Muscle of leg (tissue), 11 donors: ENCODE measurements around the gene THBD. TPM values are rescaled to one million over a fixed set of nuclear protein-coding genes. Genes with fewer than 3 reads are reported as not detected.

Experiments
- DNase-seq: peaks from one replicate; pipeline ENCODE4 v3.0.0; 2013
- H3K27ac ChIP-seq: one replicate; pipeline ENCODE4 v1.5.1; 2013; ENCODE audit warnings: mild to moderate bottlenecking, low read length, control low read depth
- H3K27me3 ChIP-seq: one replicate; pipeline ENCODE4 v1.6.1; 2013; ENCODE audit warnings: low read length; ENCODE audit not compliant: control insufficient read depth, insufficient read depth
- H3K36me3 ChIP-seq: one replicate; pipeline ENCODE4 v1.6.1; 2013; ENCODE audit warnings: low read length; ENCODE audit not compliant: control insufficient read depth, insufficient read depth
- H3K4me1 ChIP-seq: one replicate; pipeline ENCODE4 v1.6.1; 2013; ENCODE audit warnings: low read length; ENCODE audit not compliant: control insufficient read depth, insufficient read depth
- H3K4me3 ChIP-seq: one replicate; pipeline ENCODE4 v1.5.1; 2013; ENCODE audit warnings: low read length, control low read depth
- H3K9me3 ChIP-seq: replicated peaks from 2 replicates; pipeline ENCODE4 v1.6.1; 2013; ENCODE audit warnings: low read depth, low read length; ENCODE audit not compliant: control insufficient read depth
- WGBS: methylation state at CpG from one replicate; pipeline ENCODE4 v1.1.5; 2013; ENCODE audit warnings: missing lambda C conversion rate; ENCODE audit not compliant: insufficient coverage; 5-methylcytosine and 5-hydroxymethylcytosine counted together
- polyA plus RNA-seq, 8 donors: library from polyadenylated mRNA; unstranded; fragments of 120-200 nt; gene quantifications; one replicate each; pipeline versions ENCODE4 v1.2.1 to v1.2.3, GENCODE V29; 2013; ENCODE audit warnings: inconsistent platforms in 1 of 8, low replicate concordance in 1 of 8; ENCODE audit not compliant: insufficient read length in 8 of 8, insufficient read depth in 1 of 8
- total RNA-seq: library from RNA; stranded (reverse); fragments of 120-200 nt; gene quantifications from one replicate; pipeline ENCODE4 v1.2.4, GENCODE V29; 2013

THBD gene
- total and polyA plus RNA-seq, 9 donors = 5.1 to 13.6 (median 7.9) TPM

DNA sequence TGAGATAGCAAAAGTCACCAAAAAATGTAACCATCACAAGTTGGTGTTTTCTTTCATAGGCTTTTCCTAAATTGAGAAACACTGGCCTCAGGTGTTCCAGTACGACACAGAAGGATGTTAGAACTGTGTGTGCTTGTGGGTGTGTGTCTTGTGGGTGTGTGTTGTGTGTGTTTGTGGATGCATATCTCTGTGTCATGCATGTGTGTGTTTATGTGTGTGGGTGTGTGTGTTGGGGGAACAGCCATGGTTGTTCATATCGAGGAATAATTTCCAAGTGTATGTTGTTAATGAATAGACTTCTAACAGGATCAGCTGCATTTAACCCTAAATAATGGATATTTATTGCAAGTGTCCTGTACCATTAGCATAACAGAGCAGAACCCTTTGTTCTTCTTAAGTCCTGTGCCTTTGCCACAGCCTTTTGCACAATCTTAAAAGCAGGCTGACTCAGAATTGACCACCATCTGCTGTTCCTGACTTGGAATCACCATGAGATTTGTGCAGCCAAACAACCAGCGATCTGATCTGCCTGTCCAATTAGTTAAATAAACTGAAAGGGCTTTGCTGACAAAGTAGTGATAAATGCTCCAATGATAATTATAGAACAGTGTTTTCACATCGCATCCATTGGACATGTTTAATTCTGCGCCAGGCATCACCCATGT, 29.0 kb upstream of the THBD start:
- WGBS = 63% methylated on average over 2 of the region's 5 CpGs
- Histone ChIP-seq H3K9me3 (no peaks in the 10 kb centered on the region), H3K27me3 (no peaks in the 10 kb centered on the region), H3K4me1 (peaks cover 5% of the 10 kb centered on the region), H3K36me3 (no peaks in the 10 kb centered on the region), H3K27ac (no peak overlapping the region), H3K4me3 (no peak overlapping the region)
- DNase-seq = no peak

DNA sequence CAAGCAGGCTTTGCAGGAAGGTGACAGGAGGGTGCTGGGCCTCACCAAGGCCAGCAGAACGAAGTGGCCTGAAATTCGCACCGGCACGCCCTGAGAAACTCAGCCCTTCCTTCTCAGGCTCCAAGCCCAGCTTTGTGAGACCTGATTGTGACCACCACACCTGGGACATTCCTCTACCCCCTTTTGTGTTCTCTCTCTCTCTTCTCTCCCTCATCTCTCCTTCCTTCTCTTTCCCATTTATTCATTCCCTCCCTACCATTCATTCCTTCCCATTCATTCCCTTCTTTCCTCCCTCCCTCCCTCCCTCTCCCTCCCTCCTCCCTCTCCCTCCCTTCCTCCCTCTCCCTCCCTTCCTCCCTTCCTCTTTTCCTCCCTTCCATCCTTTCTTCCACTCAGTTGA, 27.8 kb upstream of the THBD start:
- no peak overlapping the region for H3K27ac ChIP-seq
- 70% methylated on average over 3 of the region's 4 CpGs for WGBS
- H3K4me3 ChIP-seq = no peak overlapping the region
- H3K4me1 ChIP-seq = peaks cover 5% of the 10 kb centered on the region
- DNase-seq = no peak
- no peaks in the 10 kb centered on the region for H3K27me3 ChIP-seq
- H3K36me3 ChIP-seq = no peaks in the 10 kb centered on the region
- no peaks in the 10 kb centered on the region for H3K9me3 ChIP-seq

DNA sequence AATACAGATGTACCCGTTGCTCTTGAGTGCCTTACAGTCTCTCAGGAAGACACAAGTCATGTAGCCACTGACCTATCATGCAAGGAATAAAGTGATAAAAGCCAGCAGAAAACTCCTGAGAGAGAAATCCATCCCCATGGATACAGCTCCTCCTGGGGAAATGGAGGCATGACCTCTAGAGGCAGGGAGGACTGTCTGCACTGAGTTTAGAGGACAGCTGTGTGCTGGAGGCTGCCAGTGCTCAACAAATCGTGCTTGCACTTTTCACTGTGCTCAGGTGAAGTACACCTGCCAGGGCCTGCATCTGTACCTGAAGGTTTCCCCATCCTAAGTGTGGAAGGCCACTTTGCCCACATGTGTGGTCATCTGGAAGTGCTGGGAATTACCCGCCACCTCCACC, 24.6 kb upstream of the THBD start:
- no peaks in the 10 kb centered on the region for H3K4me1 ChIP-seq
- no peaks in the 10 kb centered on the region for H3K36me3 ChIP-seq
- no peak overlapping the region for H3K4me3 ChIP-seq
- WGBS = 80% methylated on average over 2 of the region's 3 CpGs
- no peak overlapping the region for H3K27ac ChIP-seq
- DNase-seq = no peak
- no peaks in the 10 kb centered on the region for H3K27me3 ChIP-seq
- no peaks in the 10 kb centered on the region for H3K9me3 ChIP-seq

DNA sequence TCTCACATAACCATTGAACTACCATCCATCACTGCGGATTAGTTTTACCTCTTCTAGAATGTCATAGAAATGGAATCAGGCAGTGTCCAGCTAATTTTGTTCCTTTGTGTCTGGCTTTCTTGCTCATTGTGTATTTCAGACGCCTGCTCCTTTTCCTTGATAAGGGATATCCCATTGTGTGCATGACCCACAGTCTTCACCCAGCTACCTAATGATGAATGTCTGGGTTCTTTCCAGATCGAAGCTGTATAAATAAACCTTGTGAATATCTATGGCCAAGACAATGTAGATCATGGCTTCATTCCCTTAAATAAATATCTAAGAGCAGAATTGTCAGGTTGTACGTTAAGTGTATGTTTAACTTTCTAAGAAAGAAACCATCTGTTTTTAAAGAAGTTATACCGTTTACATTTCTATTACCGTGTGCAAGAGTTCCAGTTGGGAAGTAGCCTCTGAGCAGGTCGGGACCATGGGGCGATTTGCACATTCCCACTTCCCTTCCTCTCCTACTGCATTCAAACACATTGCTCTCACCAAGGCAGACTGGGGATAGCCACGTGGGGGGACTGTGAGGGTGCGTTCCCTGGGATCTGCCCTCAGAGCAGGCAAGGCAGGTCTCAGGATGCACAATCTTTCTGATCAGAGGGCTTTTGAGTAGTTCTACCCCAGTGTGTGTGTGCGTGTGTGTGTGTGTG, 23.6 kb upstream of the THBD start:
- Histone ChIP-seq H3K27ac (no peak overlapping the region), H3K9me3 (no peaks in the 10 kb centered on the region), H3K27me3 (no peaks in the 10 kb centered on the region), H3K4me1 (no peaks in the 10 kb centered on the region), H3K36me3 (no peaks in the 10 kb centered on the region), H3K4me3 (no peak overlapping the region)
- WGBS = 73% methylated on average over 5 of the region's 11 CpGs
- DNase-seq = no peak

DNA sequence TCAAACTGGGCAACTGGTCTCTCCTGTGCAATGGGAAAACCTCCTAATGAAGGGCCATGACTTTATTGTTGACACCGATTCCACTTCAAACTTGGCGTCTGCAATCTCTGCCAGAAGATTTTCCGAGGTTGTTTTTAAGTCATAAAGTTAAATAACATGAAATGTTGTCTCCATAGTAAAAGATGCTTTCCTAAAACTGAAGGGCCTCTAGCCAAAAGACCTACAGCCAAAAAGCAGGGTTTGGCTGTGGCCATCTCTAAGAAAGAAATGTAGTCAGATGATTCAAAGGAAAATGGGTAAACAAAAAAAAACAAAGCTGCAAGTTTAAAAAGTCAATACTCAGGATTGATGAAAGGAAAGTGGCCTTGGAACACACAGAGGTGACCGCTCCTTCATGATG, 22.5 kb upstream of the THBD start:
- Histone ChIP-seq H3K27ac (no peak overlapping the region), H3K4me1 (no peaks in the 10 kb centered on the region), H3K27me3 (no peaks in the 10 kb centered on the region), H3K9me3 (no peaks in the 10 kb centered on the region), H3K36me3 (no peaks in the 10 kb centered on the region), H3K4me3 (no peak overlapping the region)
- 25% methylated on average over 1 of the region's 4 CpGs for WGBS
- DNase-seq = peak; percentile 85

DNA sequence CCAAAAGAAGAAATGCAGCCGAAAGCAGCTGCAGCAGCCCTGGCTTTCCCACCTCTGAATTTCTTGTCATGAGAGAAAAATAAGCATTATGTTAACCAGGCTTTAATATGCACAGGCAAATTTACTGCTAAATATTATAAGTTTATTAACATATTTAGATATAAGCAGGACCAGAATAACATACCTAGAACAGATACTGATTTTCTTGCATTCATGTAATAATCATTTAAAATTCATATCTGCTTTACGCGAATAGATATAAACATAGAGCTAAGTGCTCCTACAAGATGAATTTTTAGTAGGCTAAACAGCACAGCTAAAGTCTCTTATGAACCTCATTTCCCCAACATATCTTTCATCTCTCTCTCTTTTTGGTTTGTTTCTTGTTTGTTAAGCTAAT, 21.9 kb upstream of the THBD start:
- Histone ChIP-seq H3K27me3 (no peaks in the 10 kb centered on the region), H3K27ac (no peak overlapping the region), H3K36me3 (no peaks in the 10 kb centered on the region), H3K9me3 (no peaks in the 10 kb centered on the region), H3K4me3 (no peak overlapping the region), H3K4me1 (no peaks in the 10 kb centered on the region)
- WGBS = no CpG with 5 or more reads among the region's 3 CpGs
- no peak for DNase-seq

DNA sequence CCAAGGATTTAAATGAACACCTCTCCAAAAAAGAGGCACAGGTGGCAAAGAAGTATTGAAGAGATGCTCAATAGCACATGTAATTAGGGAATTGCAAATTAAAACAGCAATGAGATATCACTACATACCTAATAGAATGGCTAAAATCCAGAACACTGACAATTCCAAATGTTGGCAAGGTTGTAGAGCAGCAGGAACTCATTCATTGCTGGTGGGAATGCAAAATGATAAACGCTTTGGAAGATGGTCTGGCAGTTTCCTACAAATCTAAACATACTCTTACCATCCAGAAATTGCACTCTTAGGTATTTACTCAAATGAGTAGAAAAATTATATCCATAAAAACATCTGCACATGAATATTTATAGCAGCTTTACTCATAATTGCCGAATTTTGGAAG, 19.6 kb upstream of the THBD start:
- H3K27me3 ChIP-seq = no peaks in the 10 kb centered on the region
- H3K4me3 ChIP-seq = no peak overlapping the region
- no peaks in the 10 kb centered on the region for H3K9me3 ChIP-seq
- DNase-seq = no peak
- no CpG with 5 or more reads among the region's 2 CpGs for WGBS
- H3K27ac ChIP-seq = no peak overlapping the region
- no peaks in the 10 kb centered on the region for H3K4me1 ChIP-seq
- H3K36me3 ChIP-seq = no peaks in the 10 kb centered on the region

DNA sequence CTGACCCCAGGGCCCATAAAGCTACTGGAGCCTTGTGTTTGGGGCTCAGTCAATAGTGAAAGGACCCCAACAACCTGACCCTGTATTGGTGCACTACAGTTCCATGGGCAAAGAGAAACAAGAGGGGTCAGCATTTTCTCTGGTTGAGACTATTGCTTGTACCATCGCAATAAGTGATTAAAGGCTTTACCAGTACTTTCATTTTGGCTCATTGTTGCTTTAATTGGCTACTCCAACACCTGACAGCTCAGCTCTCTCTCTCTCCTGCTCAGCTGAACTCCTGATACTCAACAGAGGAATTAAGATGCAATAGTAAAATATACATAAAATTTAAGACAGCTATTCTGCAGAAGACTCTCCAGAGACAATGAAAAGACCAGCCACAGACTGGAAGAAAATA, 18.8 kb upstream of the THBD start:
- WGBS = 71% methylated on average over 1 of the region's 1 CpG
- Histone ChIP-seq H3K4me3 (no peak overlapping the region), H3K27me3 (no peaks in the 10 kb centered on the region), H3K4me1 (peaks cover 5% of the 10 kb centered on the region), H3K27ac (no peak overlapping the region), H3K9me3 (no peaks in the 10 kb centered on the region), H3K36me3 (no peaks in the 10 kb centered on the region)
- no peak for DNase-seq

DNA sequence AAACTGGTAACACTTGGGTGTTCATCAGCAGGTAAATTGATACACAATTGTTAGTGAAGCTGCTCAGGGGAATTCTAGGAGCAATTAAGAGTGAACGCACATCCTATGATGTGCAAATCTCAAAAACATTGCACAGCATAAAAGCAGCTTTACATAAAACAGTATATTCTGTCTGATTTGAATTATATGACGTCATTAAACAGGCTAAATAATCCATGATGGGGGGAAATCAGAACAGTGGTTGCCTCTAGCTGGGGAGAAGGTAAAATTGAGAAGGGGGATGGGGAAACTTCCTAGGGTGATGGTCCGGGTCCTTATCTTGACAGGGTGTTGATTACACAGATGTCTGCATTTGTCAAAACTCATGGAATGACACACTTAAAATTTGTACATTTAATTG, 17.3 kb upstream of the THBD start:
- no peak for DNase-seq
- no peaks in the 10 kb centered on the region for H3K36me3 ChIP-seq
- WGBS = no CpG with 5 or more reads among the region's 3 CpGs
- no peak overlapping the region for H3K27ac ChIP-seq
- H3K27me3 ChIP-seq = no peaks in the 10 kb centered on the region
- H3K4me3 ChIP-seq = no peak overlapping the region
- H3K9me3 ChIP-seq = no peaks in the 10 kb centered on the region
- peaks cover 18% of the 10 kb centered on the region for H3K4me1 ChIP-seq

DNA sequence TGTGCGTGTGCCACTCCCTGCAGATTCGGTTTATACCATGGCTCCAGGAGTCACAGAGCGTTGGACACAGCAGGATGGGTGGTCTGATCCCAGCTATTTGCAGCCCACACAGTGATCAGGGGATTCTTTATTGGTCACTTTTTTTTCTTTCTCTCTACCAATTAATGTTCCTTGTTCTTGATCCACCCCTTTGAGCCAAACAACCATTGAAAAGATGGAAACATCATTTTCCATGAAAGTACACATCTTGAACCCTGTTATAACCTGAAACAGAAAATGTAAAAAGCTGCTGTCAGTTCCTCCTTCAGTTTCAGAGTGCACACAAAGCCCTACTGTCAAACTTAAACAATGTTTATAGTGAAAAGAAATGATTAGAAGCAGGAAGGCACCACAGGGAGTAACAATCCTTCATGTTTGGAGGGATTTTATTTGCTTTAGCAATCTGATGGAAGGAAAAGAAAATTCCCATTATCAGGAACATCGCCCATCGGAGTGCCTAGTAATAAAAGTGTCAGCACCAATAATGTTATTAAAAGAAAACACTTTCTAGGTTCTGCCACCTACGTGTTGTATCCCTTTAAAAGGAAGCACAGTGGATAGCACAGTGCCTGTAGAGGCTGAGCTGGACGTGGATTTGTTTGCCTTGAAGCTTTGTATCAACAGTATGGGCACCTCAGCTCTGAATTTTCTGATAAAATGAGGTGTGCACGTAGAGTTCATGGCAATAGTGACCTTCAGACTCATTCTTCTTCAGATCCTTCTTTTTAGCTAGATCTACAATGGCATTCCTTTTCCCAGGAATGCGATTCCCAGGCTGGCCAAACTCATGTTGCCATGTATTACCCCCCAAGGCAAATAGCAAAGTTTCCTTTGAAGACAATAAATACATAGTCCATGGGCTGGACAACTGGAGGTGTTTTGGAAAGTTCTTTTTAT, 16.1 kb upstream of the THBD start:
- H3K27ac ChIP-seq = no peak overlapping the region
- 62% methylated on average over 3 of the region's 9 CpGs for WGBS
- H3K4me1 ChIP-seq = peaks cover 30% of the 10 kb centered on the region
- no peaks in the 10 kb centered on the region for H3K9me3 ChIP-seq
- H3K27me3 ChIP-seq = no peaks in the 10 kb centered on the region
- no peaks in the 10 kb centered on the region for H3K36me3 ChIP-seq
- H3K4me3 ChIP-seq = no peak overlapping the region
- DNase-seq = no peak
